A673 (cell line): Measurements from ENCODE around the gene RAD23B. TPM values are rescaled to one million over a fixed set of nuclear protein-coding genes. Genes with fewer than 3 reads are reported as not detected.

Experiments
- BruUV-seq: library from RNA; stranded (reverse); fragments of 400-500 nt; replicated peaks from 2 replicates; lab custom pipeline; 2021; lab: Mats Ljungman, UMichigan
- CTCF ChIA-PET: fragments of 300-600 bp; sonication (Branson Sonifier 250); formaldehyde crosslinking; loops from one replicate; lab custom pipeline; 2022; ENCODE audit warnings: antibody characterized with exemption; lab: Charles Lee
- POLR2A ChIA-PET: fragments of 300-600 bp; sonication (Branson Sonifier 250); formaldehyde crosslinking; loops from one replicate; lab custom pipeline; 2022; ENCODE audit warnings: antibody characterized with exemption; ENCODE audit not compliant: low non-redundant PET; lab: Charles Lee
- DNase-seq: peaks from one replicate; pipeline ENCODE4 v3.0.0-alpha.2; 2015; ENCODE audit warnings: low spot score
- H3K27ac ChIP-seq: fragments of 200-600 bp; sonication (generic); 2 replicates; pipeline ENCODE4 v1.5.1; 2016; ENCODE audit warnings: mixed run types, low read depth, mild to moderate bottlenecking, mixed read lengths, antibody characterized with exemption, low read length; ENCODE audit not compliant: poor library complexity, severe bottlenecking
- H3K27me3 ChIP-seq: fragments of 200-600 bp; sonication (generic); replicated peaks from 2 replicates; pipeline ENCODE4 v1.6.1; 2017; ENCODE audit warnings: mixed run types, low read depth, mild to moderate bottlenecking, mixed read lengths, antibody characterized with exemption, low read length; ENCODE audit not compliant: insufficient read depth, poor library complexity
- H3K36me3 ChIP-seq: fragments of 200-600 bp; sonication (generic); 2 replicates; pipeline ENCODE4 v1.6.1; 2016; ENCODE audit warnings: mixed run types, mild to moderate bottlenecking, mixed read lengths, antibody characterized with exemption, low read length; ENCODE audit not compliant: insufficient read depth, poor library complexity, severe bottlenecking
- H3K4me1 ChIP-seq: fragments of 200-600 bp; sonication (generic); 2 replicates; pipeline ENCODE4 v1.6.1; 2017; ENCODE audit warnings: mixed run types, mild to moderate bottlenecking, mixed read lengths, antibody characterized with exemption, low read length; ENCODE audit not compliant: insufficient read depth, poor library complexity, severe bottlenecking
- H3K4me3 ChIP-seq: fragments of 200-600 bp; sonication (generic); 2 replicates; pipeline ENCODE4 v1.5.1; 2016; ENCODE audit warnings: low read depth, mixed run types, mild to moderate bottlenecking, mixed read lengths, low read length; ENCODE audit not compliant: poor library complexity, severe bottlenecking
- H3K9me3 ChIP-seq: fragments of 200-600 bp; sonication (generic); 2 replicates; pipeline ENCODE4 v1.6.1; 2016; ENCODE audit warnings: mixed run types, low read depth, mild to moderate bottlenecking, mixed read lengths, antibody characterized with exemption, low read length; ENCODE audit not compliant: poor library complexity, severe bottlenecking
- EZH2 ChIP-seq: fragments of 200-600 bp; sonication (generic); IDR thresholded peaks from 2 replicates; pipeline ENCODE4 v1.6.1; 2017; ENCODE audit warnings: borderline replicate concordance, low read depth, mild to moderate bottlenecking, mixed read lengths, antibody characterized with exemption, low read length; ENCODE audit not compliant: poor library complexity, severe bottlenecking
- intact Hi-C: fragments of 100-400 bp; cut with micrococcal nuclease; formaldehyde crosslinking; loops from one replicate; pipeline ENCODE4 v1.10.0; 2022; ENCODE audit not compliant: unreplicated experiment
- total RNA-seq: library from RNA; stranded (reverse); gene quantifications from 2 replicates; pipeline ENCODE4 v1.2.3, GENCODE V29; 2021
- TF ChIP-seq, protein P1 (sequence below): fragments of 300-800, 200-600 bp; sonication (generic); conservative IDR thresholded peaks from 2 replicates; pipeline ENCODE4 v1.5.1; 2017; ENCODE audit warnings: low read depth, mild to moderate bottlenecking, antibody characterized with exemption, low read length, moderate library complexity, mixed read lengths

Gene RAD23B
- total RNA-seq, 1 experiment from 2014 or later: 151 TPM

DNA sequence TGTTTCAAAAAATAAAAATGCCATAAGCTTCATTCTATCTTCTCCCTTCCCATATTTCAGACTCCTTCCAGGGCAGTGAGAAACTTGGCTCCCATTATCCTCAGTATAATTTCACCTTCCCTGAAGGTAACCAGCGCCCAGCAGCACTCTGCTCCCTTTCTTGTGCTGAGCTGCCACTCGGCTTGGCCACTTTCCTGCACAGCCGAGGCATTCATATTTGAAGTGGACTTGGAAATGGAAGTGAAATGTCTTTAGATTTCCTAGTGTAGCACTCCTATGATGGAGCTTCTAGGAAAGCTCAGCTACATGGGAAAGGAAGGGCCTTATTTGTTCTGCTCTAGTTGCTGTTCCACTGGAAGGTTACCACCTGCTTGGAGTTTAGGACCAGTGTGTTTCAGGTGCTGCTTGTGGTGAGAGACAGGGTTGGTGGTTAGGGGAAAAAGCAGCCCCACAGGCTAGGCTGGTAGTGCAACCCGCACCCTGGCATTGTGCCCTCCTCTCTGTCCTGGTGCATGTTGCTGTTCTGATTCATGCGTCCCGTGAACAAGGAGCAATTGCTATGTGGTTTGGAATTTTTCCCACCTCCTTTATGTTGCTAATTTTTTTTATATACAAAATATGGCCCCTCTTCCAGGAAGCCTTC lies 53.8 kb downstream of the RAD23B start:
- no TSS peak for BruUV-seq
- Histone ChIP-seq H3K27ac (no peak overlapping the region), H3K9me3 (no peaks in the 10 kb centered on the region), H3K27me3 (no peaks in the 10 kb centered on the region), H3K4me1 (no peaks in the 10 kb centered on the region), H3K36me3 (peaks cover 32% of the 10 kb centered on the region), H3K4me3 (no peak overlapping the region)
- POLR2A ChIA-PET: no interaction called here
- CTCF ChIA-PET: no interaction called here
- no peak for TF ChIP-seq EZH2
- TF ChIP-seq, protein P1, sequence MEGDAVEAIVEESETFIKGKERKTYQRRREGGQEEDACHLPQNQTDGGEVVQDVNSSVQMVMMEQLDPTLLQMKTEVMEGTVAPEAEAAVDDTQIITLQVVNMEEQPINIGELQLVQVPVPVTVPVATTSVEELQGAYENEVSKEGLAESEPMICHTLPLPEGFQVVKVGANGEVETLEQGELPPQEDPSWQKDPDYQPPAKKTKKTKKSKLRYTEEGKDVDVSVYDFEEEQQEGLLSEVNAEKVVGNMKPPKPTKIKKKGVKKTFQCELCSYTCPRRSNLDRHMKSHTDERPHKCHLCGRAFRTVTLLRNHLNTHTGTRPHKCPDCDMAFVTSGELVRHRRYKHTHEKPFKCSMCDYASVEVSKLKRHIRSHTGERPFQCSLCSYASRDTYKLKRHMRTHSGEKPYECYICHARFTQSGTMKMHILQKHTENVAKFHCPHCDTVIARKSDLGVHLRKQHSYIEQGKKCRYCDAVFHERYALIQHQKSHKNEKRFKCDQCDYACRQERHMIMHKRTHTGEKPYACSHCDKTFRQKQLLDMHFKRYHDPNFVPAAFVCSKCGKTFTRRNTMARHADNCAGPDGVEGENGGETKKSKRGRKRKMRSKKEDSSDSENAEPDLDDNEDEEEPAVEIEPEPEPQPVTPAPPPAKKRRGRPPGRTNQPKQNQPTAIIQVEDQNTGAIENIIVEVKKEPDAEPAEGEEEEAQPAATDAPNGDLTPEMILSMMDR: no peak
- no peak for DNase-seq
- intact Hi-C loops: no loop called here

DNA sequence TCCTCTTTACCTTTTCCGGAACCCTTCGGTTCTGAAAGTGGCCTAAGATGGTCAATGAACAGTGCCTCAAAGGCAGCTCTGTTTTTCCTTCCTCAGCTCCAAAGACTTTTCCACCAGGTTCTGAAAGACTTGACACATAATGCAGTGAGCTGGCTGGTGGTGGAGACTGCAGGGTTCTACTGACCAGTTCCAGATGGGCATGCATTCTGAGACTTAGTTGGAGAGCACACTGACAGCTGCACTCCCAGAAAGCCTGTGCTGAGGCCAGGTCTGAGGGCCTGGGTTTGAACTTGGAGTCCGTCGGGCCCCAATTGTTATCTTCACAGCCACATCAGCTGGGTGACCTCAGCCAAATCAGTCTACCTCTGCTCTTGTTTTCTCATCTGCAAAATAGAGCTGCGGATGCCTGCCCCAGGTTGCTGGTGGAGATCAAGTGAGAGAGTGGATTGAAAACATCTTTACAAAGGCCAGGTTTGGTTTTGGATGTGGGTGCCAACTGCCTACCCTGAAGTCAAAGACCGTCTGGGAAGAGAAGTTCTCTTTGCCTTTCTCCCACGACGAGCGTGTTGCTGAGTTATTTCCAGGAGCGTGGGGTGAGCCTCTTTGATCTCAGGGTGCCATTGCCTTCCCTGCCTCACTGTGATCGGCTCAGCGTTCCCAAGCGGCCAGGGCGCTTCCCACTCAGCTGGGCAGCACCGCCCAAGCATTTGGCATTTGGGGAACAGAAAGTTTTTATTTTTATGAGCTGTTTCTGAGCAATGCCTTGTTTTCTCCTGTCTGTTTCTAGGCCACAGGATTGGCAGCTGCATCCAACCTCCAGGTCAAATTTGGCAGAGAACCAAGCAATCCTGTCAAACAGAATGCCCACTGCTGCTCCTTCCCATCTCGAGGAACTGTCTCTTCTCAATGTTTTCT lies 54.9 kb downstream of the RAD23B start:
- Histone ChIP-seq H3K4me1 (no peaks in the 10 kb centered on the region), H3K4me3 (no peak overlapping the region), H3K36me3 (peaks cover 22% of the 10 kb centered on the region), H3K9me3 (no peaks in the 10 kb centered on the region), H3K27me3 (no peaks in the 10 kb centered on the region), H3K27ac (no peak overlapping the region)
- no TSS peak for BruUV-seq
- TF ChIP-seq EZH2: no peak
- TF ChIP-seq, protein P1: no peak
- CTCF ChIA-PET: no interaction called here
- intact Hi-C loops: no loop called here
- DNase-seq: no peak
- POLR2A ChIA-PET: no interaction called here

DNA sequence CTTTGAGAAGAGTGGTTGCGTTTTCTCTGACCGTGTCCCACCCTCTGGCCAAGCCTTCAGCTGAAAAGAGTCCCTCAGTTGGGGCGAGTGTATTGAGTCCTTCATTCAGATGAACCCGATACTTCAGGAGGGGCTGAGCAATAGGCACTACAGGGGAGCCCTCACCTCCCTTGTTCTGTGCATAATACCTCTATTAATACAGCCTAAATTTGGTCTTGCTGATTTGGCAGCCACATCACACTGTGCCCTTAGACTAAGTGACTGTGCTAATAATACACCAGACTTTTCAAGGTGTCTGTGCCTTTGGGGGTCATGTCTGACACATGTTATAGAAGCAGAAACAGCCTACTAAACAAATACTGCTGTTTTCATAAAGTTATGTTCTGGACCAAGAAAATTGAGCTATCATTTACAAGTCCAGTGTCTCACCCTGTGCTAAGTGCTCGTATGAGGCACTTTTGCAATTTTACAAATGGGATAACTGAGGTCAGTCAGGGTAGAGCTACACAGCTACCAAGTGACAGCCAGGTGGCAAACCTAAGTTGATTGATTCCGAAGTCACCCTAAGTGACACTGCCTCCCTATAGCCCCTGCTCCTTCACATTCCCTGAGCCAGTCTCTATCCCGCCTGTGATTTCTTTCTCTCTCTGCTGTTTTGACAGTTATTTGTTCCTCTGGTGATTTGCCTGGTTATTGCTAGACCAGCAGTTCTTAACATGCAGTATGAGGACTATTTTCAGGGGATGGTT lies 56.0 kb downstream of the RAD23B start:
- intact Hi-C loops: no loop called here
- ChIA-PET CTCF (no interaction called here), POLR2A (no interaction called here)
- H3K36me3 ChIP-seq: peaks cover 18% of the 10 kb centered on the region
- DNase-seq: no peak
- no peak overlapping the region for H3K4me3 ChIP-seq
- no peak overlapping the region for H3K27ac ChIP-seq
- BruUV-seq: no TSS peak
- H3K9me3 ChIP-seq: no peaks in the 10 kb centered on the region
- no peaks in the 10 kb centered on the region for H3K4me1 ChIP-seq
- TF ChIP-seq, protein P1: no peak
- TF ChIP-seq EZH2: no peak
- H3K27me3 ChIP-seq: no peaks in the 10 kb centered on the region
